ENCODE data around the gene PDLIM3. TPM values are rescaled to one million over a fixed set of nuclear protein-coding genes. Genes with fewer than 3 reads are reported as not detected.

PDLIM3 gene
- total and polyA plus RNA-seq, 3 donors from 2014 or later = 29.8 to 66.4 (median 41.6) TPM

DNA sequence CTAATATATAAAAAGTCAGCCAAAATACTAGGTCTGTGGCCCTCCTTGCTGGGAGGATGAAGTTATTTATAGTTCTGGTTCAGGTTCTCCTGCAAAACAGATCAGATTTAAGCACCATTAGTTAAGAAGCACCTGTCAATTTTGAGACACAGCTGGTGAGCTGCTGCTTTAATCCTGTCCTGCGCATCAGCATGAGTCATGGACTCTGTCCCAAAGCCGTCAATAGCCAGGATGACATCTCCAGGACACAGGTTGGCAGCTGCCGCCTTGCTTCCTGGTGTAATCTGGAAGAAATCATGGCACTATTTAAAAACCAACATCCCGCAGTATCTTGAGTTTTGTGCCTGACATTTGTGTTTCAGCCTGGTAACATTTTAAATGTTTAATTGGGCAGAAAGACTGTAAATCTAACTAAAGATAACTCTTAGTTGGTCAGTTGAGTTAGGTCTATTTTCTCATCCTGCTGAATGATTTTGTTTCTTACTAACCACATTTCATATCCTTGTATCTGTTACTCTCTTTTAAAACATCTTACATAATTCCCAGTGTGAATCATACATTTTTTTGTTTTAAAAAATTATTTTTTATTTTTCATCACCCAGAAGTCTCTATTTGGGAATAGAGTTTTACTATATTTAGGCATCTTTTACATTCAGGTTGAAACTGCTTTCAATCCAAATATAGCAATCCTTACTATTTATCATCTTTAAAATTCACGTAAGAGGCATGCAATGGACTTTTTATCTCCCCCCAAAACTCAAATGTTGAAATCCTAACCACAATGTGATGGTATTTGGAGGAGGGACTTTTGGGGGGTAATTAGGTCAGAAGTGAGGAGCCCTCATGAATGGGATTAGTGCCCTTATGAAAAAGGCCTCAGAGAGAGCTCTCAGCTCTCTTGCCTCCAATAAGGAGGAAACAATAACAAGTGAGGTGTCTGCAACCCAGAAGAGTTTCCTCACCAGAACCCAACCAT lies 10.1 kb downstream of the PDLIM3 start:
- 92 to 93% methylated on average over 5 of the region's 5 CpGs for WGBS, 2 donors
- no peaks in the 10 kb centered on the region for H3K9me3 ChIP-seq
- no peak overlapping the region for H3K27ac ChIP-seq
- H3K4me1 ChIP-seq = no peaks in the 10 kb centered on the region
- intact Hi-C loops (cut with DNase I; ENCODE audit: low total_unique reads) = no loop called here
- no peak for DNase-seq
- H3K27me3 ChIP-seq = no peaks in the 10 kb centered on the region
- no peak for TF ChIP-seq POLR2A (IDR thresholded peaks at IDR 0.05)
- TF ChIP-seq, protein P1, sequence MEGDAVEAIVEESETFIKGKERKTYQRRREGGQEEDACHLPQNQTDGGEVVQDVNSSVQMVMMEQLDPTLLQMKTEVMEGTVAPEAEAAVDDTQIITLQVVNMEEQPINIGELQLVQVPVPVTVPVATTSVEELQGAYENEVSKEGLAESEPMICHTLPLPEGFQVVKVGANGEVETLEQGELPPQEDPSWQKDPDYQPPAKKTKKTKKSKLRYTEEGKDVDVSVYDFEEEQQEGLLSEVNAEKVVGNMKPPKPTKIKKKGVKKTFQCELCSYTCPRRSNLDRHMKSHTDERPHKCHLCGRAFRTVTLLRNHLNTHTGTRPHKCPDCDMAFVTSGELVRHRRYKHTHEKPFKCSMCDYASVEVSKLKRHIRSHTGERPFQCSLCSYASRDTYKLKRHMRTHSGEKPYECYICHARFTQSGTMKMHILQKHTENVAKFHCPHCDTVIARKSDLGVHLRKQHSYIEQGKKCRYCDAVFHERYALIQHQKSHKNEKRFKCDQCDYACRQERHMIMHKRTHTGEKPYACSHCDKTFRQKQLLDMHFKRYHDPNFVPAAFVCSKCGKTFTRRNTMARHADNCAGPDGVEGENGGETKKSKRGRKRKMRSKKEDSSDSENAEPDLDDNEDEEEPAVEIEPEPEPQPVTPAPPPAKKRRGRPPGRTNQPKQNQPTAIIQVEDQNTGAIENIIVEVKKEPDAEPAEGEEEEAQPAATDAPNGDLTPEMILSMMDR (IDR thresholded peaks at IDR 0.05) = no peak
- H3K36me3 ChIP-seq (ENCODE audit: low read depth, missing control alignments) = no peaks in the 10 kb centered on the region
- H3K4me3 ChIP-seq = no peak overlapping the region

DNA sequence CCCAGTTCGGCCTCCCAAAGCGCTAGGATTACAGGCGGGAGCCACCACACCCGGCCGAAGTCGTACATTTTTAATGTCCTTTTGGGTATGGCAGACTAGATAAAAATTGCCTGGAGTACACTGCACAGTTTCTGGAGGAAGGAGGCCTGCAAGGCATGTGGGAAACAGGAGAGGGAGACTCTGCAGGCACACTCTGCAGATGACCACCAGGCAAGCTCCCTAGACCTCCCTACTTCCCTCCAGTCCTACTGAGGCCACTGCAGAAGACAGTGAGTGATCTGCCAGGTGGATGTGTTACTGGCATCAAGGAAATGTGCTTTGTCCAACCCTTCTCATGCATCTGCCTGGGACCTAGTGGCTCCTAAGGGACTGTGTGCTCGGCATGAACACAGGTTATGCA lies 11.4 kb downstream of the PDLIM3 start:
- TF ChIP-seq POLR2A (IDR thresholded peaks at IDR 0.05) = no peak
- TF ChIP-seq, protein P1 (IDR thresholded peaks at IDR 0.05) = no peak
- H3K27me3 ChIP-seq = no peaks in the 10 kb centered on the region
- no peak overlapping the region for H3K4me3 ChIP-seq
- H3K36me3 ChIP-seq (ENCODE audit: low read depth, missing control alignments) = no peaks in the 10 kb centered on the region
- intact Hi-C loops (cut with DNase I; ENCODE audit: low total_unique reads) = no loop called here
- no peak for DNase-seq
- no peaks in the 10 kb centered on the region for H3K4me1 ChIP-seq
- H3K9me3 ChIP-seq = no peaks in the 10 kb centered on the region
- no peak overlapping the region for H3K27ac ChIP-seq
- WGBS, 2 donors = 85 to 87% methylated on average over 7 of the region's 7 CpGs

DNA sequence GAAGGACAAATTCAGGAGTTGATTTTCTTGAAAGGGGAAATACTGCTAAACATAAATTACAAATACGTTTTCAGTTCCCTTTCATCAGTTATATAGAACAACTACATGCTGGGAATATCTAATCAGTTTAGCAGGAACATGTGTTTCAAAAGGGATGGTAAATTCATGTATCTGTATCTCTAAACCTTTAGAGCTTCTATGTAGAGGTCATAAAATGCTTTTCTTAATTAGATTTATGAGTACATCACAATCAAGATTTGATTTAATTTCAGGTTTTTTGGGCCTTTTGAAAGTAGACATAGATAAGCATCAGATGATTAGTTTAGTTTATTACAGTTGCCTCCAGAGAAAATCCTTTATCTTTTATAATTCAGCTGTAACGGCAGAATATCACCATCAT lies 12.9 kb downstream of the PDLIM3 start:
- H3K27ac ChIP-seq = no peak overlapping the region
- H3K27me3 ChIP-seq = no peaks in the 10 kb centered on the region
- intact Hi-C loops (cut with DNase I; ENCODE audit: low total_unique reads) = no loop called here
- DNase-seq = no peak
- H3K4me1 ChIP-seq = no peaks in the 10 kb centered on the region
- H3K36me3 ChIP-seq (ENCODE audit: low read depth, missing control alignments) = no peaks in the 10 kb centered on the region
- H3K4me3 ChIP-seq = no peak overlapping the region
- H3K9me3 ChIP-seq = no peaks in the 10 kb centered on the region
- no peak for TF ChIP-seq POLR2A (IDR thresholded peaks at IDR 0.05)
- TF ChIP-seq, protein P1 (IDR thresholded peaks at IDR 0.05) = no peak
- 67 to 91% methylated on average over 2 of the region's 2 CpGs for WGBS, 2 donors

DNA sequence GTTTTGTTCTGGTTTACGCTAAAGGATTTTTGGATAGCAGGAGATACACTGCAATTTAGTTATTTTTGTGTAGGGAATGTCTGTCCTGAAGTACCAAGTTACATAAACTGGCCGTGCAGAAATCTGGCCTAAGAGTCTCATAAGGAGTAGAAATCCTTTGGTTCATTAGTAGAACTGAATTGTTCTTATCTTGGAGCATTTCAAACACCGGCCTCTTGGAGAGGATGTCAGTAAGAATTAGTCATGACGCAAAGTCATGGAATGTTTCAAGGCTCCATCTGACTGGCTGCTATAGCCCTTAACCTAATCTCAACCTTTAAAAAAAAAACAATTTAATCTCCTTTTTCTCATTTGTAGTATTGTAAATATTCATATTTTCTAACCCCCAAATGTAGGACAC lies 15.2 kb downstream of the PDLIM3 start:
- H3K27me3 ChIP-seq = no peaks in the 10 kb centered on the region
- no peak for DNase-seq
- TF ChIP-seq POLR2A (IDR thresholded peaks at IDR 0.05) = no peak
- TF ChIP-seq, protein P1 (IDR thresholded peaks at IDR 0.05) = no peak
- intact Hi-C loops (cut with DNase I; ENCODE audit: low total_unique reads) = no loop called here
- no peaks in the 10 kb centered on the region for H3K4me1 ChIP-seq
- WGBS, 2 donors = 36 to 42% methylated on average over 4 of the region's 4 CpGs
- no peaks in the 10 kb centered on the region for H3K9me3 ChIP-seq
- H3K4me3 ChIP-seq = no peak overlapping the region
- H3K27ac ChIP-seq = peak overlapping the region in 1 of 2 donors; percentile 46
- no peaks in the 10 kb centered on the region for H3K36me3 ChIP-seq (ENCODE audit: low read depth, missing control alignments)

Data from testis (tissue), 3 donors.